ENCODE measurements around the gene HIC2.
"Not testable (repeated sequence)": the region's sequence is repeated elsewhere in the genome, so short reads cannot be mapped to it uniquely, and the experiment has no call there.

Gene HIC2

GRCh38 chr22:21417227-21417746 is at the start of gene HIC2:
Gene HIC2, plus strand, starts transcription at chr22:21417371. Its CDS starts 25,461 bp downstream, at chr22:21442832.
- DNase-seq = not testable (repeated sequence)

GRCh38 chr22:21368603-21369310 is 48.4 kb upstream of the HIC2 start:
- DNase-seq = not testable (repeated sequence)

- not testable (repeated sequence) for DNase-seq
These were observed 41.3 kb upstream of the HIC2 start for GRCh38 chr22:21375880-21376279.

- DNase-seq = not testable (repeated sequence)
These were observed 33.3 kb upstream of the HIC2 start, which contains the start of gene RIMBP3B for GRCh38 chr22:21383701-21384467. Gene RIMBP3B, plus strand, starts transcription at chr22:21383751. Its CDS starts 108 bp downstream, at chr22:21383859.

- not testable (repeated sequence) for DNase-seq
These were observed 32.5 kb upstream of the HIC2 start for GRCh38 chr22:21384468-21385357.

GRCh38 chr22:21389480-21389879 is 27.7 kb upstream of the HIC2 start:
- DNase-seq = not testable (repeated sequence)

- DNase-seq = not testable (repeated sequence)
These were observed 27.2 kb upstream of the HIC2 start for GRCh38 chr22:21390013-21390412.

GRCh38 chr22:21394613-21395012 is 22.6 kb upstream of the HIC2 start:
- not testable (repeated sequence) for DNase-seq

GRCh38 chr22:21401197-21401969 is 15.8 kb upstream of the HIC2 start:
- DNase-seq = not testable (repeated sequence)

GRCh38 chr22:21402763-21403314 is 14.3 kb upstream of the HIC2 start:
- DNase-seq = not testable (repeated sequence)

GRCh38 chr22:21407139-21407538 is 10.0 kb upstream of the HIC2 start:
- not testable (repeated sequence) for DNase-seq

- not testable (repeated sequence) for DNase-seq
These were observed 9.4 kb upstream of the HIC2 start for GRCh38 chr22:21407792-21408191.

GRCh38 chr22:21416375-21416774 is 796 bp upstream of the HIC2 start:
- DNase-seq = not testable (repeated sequence)

GRCh38 chr22:21417853-21418252 is 682 bp downstream of the HIC2 start:
- DNase-seq = not testable (repeated sequence)

GRCh38 chr22:21418974-21419638 is 1.9 kb downstream of the HIC2 start:
- DNase-seq = not testable (repeated sequence)

- not testable (repeated sequence) for DNase-seq
These were observed 3.1 kb downstream of the HIC2 start for GRCh38 chr22:21420180-21420763.

- not testable (repeated sequence) for DNase-seq
These were observed 7.0 kb downstream of the HIC2 start for GRCh38 chr22:21424084-21424709.

GRCh38 chr22:21434378-21435233 is 17.4 kb downstream of the HIC2 start:
- DNase-seq = not testable (repeated sequence)

Data from SHP77 (cell line).